Activated naive CD4-positive, alpha-beta T cell treated with anti-CD3 and anti-CD28 coated beads, Interleukin-2, amount 50 U/mL, for 72 hours (primary cell): ENCODE measurements around the gene OR51F2. TPM values are rescaled to one million over a fixed set of nuclear protein-coding genes. Genes with fewer than 3 reads are reported as not detected.

ENCODE experiments used
- ATAC-seq, 2 donors: fragments of 150-1000 bp; cut with Tn5 transposase; 2 replicates each; pipeline ENCODE4 v1.10.0; 2021; ENCODE audit warnings: mild to moderate bottlenecking in 2 of 2, moderate library complexity in 2 of 2
- DNase-seq, 2 donors: peaks; one replicate each; pipeline ENCODE4 v3.0.0; 2021 to 2022; ENCODE audit warnings: low spot score in 2 of 2
- H3K27ac Mint-ChIP-seq, 2 donors: one replicate each; pipeline ENCODE4 v1.8.0; 2022; ENCODE audit warnings: mild to moderate bottlenecking in 2 of 2, mixed read lengths in 2 of 2
- H3K36me3 Mint-ChIP-seq, 2 donors: one replicate each; pipeline ENCODE4 v1.8.0; 2022; ENCODE audit warnings: mixed read lengths in 2 of 2
- H3K9me3 Mint-ChIP-seq, 2 donors: one replicate each; pipeline ENCODE4 v1.8.0; 2022; ENCODE audit warnings: mixed read lengths in 2 of 2
- total RNA-seq, 2 donors: library from RNA; stranded (reverse); gene quantifications; one replicate each; pipeline ENCODE4 v1.2.3, GENCODE V29; 2022

Gene OR51F2
- total RNA-seq, 2 donors from 2014 or later: not detected

DNA sequence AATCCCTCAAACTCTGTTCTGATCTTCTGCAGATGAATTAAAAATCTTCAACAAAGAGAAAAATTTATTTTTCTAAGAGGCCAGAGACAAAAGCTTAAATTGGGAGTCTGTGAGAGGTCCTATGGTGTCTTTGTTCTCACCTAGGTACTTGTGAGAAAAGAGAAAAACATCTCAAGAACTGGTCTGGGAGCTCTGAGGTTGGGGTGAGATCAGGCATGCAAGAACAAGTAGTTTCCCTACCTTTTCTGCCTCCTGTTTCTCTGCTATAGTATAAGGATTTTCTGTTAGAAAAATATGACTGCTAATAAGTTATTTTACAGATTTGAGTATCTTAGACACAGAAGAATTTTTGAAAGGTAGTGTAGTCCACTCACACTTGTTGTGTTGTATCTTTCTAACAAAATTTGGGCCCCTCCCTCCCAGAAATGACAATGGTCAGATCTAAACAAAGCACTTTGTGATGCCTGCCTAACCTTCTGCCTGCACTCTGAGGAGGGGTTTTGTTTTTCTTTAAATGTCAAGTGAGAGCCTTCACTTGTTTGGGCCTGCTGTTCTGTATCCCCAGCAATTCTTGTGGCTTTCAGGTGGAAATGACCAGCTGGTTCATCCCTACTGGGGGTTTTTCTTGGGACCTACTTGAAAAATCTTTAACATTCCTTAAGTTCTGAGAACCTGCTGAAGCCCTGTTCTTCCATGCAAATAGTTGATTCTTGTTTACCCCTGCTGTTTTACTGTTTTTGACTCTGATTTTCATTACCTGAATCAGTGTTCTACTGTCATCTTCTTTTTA is 41.5 kb downstream of the OR51F2 start:
- Mint-ChIP-seq H3K36me3 (no peaks in the 10 kb centered on the region), H3K9me3 (peaks cover 5 to 6% of the 10 kb centered on the region in 2 donors), H3K27ac (no peak overlapping the region)
- DNase-seq: no peak
- ATAC-seq: no peak

DNA sequence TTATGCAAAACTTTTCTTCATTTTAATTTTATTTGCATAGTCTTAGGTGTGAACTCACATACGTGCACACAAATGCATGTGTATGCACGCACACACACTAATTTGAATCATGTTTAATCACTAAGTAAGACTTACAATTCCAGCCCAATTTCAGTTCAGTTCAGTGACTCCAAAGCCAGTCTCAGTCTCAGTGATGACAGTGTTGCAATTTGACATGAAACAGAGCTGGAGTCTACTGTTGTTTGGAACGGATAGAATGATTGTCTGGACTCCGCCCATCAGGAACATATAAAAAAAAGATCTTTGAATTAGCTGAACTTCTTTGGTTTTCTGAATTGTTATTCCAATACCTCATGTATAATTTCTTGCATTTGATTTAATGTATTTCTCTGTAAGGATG is 42.8 kb downstream of the OR51F2 start:
- DNase-seq (no peak), ATAC-seq (no peak)
- Mint-ChIP-seq H3K9me3 (peaks cover 5 to 6% of the 10 kb centered on the region in 2 donors), H3K36me3 (no peaks in the 10 kb centered on the region), H3K27ac (no peak overlapping the region)

DNA sequence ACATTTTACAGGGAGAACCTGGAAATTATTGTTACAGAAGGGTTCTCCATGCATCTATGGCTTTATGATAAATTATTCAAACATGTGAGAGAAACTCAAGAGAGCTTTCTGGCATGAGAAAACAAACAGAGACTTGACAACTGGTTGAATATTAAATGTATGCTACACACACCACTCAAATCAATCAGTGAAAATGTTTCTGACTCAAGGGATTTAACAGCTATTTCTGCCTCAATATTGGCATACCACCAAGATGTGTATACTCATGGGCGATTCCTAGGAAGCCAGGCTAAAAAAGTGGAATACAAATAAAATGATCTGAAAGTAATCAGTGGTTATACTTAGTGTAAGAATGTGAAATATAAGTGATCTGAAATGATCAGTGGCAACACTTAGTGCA is 44.7 kb downstream of the OR51F2 start:
- Mint-ChIP-seq H3K36me3 (no peaks in the 10 kb centered on the region), H3K27ac (no peak overlapping the region), H3K9me3 (peaks cover 4 to 5% of the 10 kb centered on the region in 2 donors)
- DNase-seq (no peak), ATAC-seq (no peak)

Other genes with a start within 250 kb of the OR51F2 start
- not detected for gene OR52I2, start 239.6 kb upstream of the OR51F2 start, total RNA-seq
- gene OR52I1, start 227.3 kb upstream of the OR51F2 start, total RNA-seq: not detected
- 10 to 100 TPM in 1 of 2 donors, 1 to 10 TPM in 1; 6.2 to 15.2 TPM for gene TRIM68, start 213.1 kb upstream of the OR51F2 start, total RNA-seq
- not detected for gene OR51D1, start 183.8 kb upstream of the OR51F2 start, total RNA-seq
- gene OR51E1, start 177.3 kb upstream of the OR51F2 start, total RNA-seq: not detected
- not detected for gene OR51E2, start 123.5 kb upstream of the OR51F2 start, total RNA-seq
- not detected for gene MMP26, start 116.5 kb upstream of the OR51F2 start, total RNA-seq
- gene OR51F1, start 51.4 kb upstream of the OR51F2 start, total RNA-seq: not detected
- gene OR52R1, start 16.9 kb upstream of the OR51F2 start, total RNA-seq: not detected
- gene OR51S1, start 27.9 kb downstream of the OR51F2 start, total RNA-seq: not detected
- gene OR51T1, start 60.6 kb downstream of the OR51F2 start, total RNA-seq: not detected
- gene OR51A7, start 82.5 kb downstream of the OR51F2 start, total RNA-seq: not detected
- not detected for gene OR51G2, start 98.0 kb downstream of the OR51F2 start, total RNA-seq
- not detected for gene OR51G1, start 103.0 kb downstream of the OR51F2 start, total RNA-seq
- not detected for gene OR51A4, start 126.3 kb downstream of the OR51F2 start, total RNA-seq
- gene OR51A2, start 134.4 kb downstream of the OR51F2 start, total RNA-seq: not detected
- gene OR51L1, start 173.5 kb downstream of the OR51F2 start, total RNA-seq: not detected
- gene OR52J3, start 225.2 kb downstream of the OR51F2 start, total RNA-seq: not detected
- gene OR52E2, start 238.3 kb downstream of the OR51F2 start, total RNA-seq: not detected
- not detected for gene OR52E1, start 248.3 kb downstream of the OR51F2 start, total RNA-seq